Karpas-422 (cell line): ENCODE results near the gene C10orf67. TPM values are rescaled to one million over a fixed set of nuclear protein-coding genes. Genes with fewer than 3 reads are reported as not detected.
"Not testable (repeated sequence)": the region's sequence is repeated elsewhere in the genome, so short reads cannot be mapped to it uniquely, and the experiment has no call there.

Source experiments
- DNase-seq: peaks from one replicate; pipeline ENCODE4 v3.0.0-alpha.2; 2015
- H2AFZ ChIP-seq: fragments of 200-600 bp; sonication (generic); 2 replicates; pipeline ENCODE4 v1.6.1; 2014; ENCODE audit warnings: antibody characterized with exemption, low read length, mixed read lengths
- H3K27ac ChIP-seq: fragments of 200-600 bp; sonication (generic); 2 replicates; pipeline ENCODE4 v1.5.1; 2014; ENCODE audit warnings: mild to moderate bottlenecking, low read length, moderate library complexity
- H3K27me3 ChIP-seq: fragments of 200-600 bp; sonication (generic); 2 replicates; pipeline ENCODE4 v1.6.1; 2014; ENCODE audit warnings: low read length, mixed read lengths
- H3K36me3 ChIP-seq: fragments of 200-600 bp; sonication (generic); 2 replicates; pipeline ENCODE4 v1.6.1; 2014; ENCODE audit warnings: low read length, mixed read lengths; ENCODE audit not compliant: insufficient read depth
- H3K4me1 ChIP-seq: fragments of 200-600 bp; sonication (generic); 2 replicates; pipeline ENCODE4 v1.6.1; 2014; ENCODE audit warnings: mild to moderate bottlenecking, low read length, mixed read lengths
- H3K4me2 ChIP-seq: fragments of 200-600 bp; sonication (generic); 2 replicates; pipeline ENCODE4 v1.6.1; 2014; ENCODE audit warnings: low read length, low read depth, mild to moderate bottlenecking; ENCODE audit not compliant: poor library complexity, severe bottlenecking
- H3K4me3 ChIP-seq: fragments of 200-600 bp; sonication (generic); 2 replicates; pipeline ENCODE4 v1.5.1; 2014; ENCODE audit warnings: mild to moderate bottlenecking, antibody characterized with exemption, low read length, mixed read lengths
- H3K79me2 ChIP-seq: fragments of 200-600 bp; sonication (generic); 2 replicates; pipeline ENCODE4 v1.6.1; 2014; ENCODE audit warnings: mild to moderate bottlenecking, low read length, mixed read lengths
- H3K9ac ChIP-seq: fragments of 200-600 bp; sonication (generic); 2 replicates; pipeline ENCODE4 v1.6.0; 2014; ENCODE audit warnings: low read length
- H3K9me2 ChIP-seq: fragments of 200-600 bp; sonication (generic), shearing (Covaris generic); replicated peaks from 2 replicates; pipeline ENCODE4 v1.6.0; 2014; ENCODE audit warnings: mild to moderate bottlenecking, low read length, moderate library complexity; ENCODE audit not compliant: insufficient read depth
- H3K9me3 ChIP-seq: fragments of 300-700, 200-600 bp; sonication (generic); 2 replicates; pipeline ENCODE4 v1.6.1; 2014; ENCODE audit warnings: low read length, mixed read lengths
- H4K20me1 ChIP-seq: fragments of 200-600 bp; sonication (generic); 2 replicates; pipeline ENCODE4 v1.6.1; 2014; ENCODE audit warnings: mild to moderate bottlenecking, antibody characterized with exemption, low read length, low read depth; ENCODE audit not compliant: insufficient read depth
- total RNA-seq: library from RNA; depleted of rRNA; stranded (reverse); fragments of >200 nt; shearing (Covaris generic); gene quantifications from 2 replicates; pipeline ENCODE4 v1.2.3, GENCODE V29; 2014; ENCODE audit warnings: low replicate concordance

C10orf67 gene
- total RNA-seq, 1 experiment from 2014 or later: not detected

DNA sequence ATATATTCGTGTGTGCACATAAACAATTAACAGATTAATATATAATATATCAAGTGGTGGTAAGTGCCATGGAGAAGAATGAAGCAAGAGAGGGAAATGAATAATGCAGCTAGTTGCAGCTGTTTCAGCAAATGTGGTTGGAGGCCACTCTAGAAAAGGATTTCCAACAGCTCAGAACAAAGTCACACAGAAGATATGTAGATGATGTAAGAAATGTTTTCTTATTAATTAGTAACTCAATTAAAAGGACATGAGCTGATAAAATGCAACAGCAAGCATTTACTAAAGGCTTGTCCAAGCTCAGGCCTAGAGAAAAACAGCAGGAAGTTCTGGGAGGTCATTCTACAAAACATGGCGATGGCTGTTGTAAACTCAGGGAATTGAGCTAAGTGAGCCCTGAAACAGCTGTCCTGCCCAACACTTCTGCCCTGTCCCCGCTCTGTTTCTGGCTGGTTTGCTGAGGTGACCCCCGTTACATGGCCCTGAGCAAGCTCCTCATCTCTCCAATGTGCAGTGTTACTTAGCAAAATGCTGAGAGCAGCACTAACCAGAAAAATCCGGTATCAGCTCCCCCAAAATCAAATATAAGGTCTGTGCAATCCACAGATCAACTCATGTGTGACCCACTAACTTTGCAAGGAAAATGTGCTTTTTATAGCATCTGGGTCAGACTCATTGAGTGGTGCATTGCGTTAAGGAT lies 23.4 kb upstream of the C10orf67 start:
- Histone ChIP-seq H3K4me3 (no peak overlapping the region), H3K79me2 (no peaks in the 10 kb centered on the region), H3K9ac (no peak overlapping the region), H3K9me3 (no peaks in the 10 kb centered on the region), H3K27ac (no peak overlapping the region), H3K9me2 (no peaks in the 10 kb centered on the region), H3K4me1 (peaks cover 8% of the 10 kb centered on the region), H2AFZ (no peak overlapping the region), H3K4me2 (no peak overlapping the region), H3K36me3 (no peaks in the 10 kb centered on the region), H3K27me3 (no peaks in the 10 kb centered on the region), H4K20me1 (no peaks in the 10 kb centered on the region)
- DNase-seq: no peak

DNA sequence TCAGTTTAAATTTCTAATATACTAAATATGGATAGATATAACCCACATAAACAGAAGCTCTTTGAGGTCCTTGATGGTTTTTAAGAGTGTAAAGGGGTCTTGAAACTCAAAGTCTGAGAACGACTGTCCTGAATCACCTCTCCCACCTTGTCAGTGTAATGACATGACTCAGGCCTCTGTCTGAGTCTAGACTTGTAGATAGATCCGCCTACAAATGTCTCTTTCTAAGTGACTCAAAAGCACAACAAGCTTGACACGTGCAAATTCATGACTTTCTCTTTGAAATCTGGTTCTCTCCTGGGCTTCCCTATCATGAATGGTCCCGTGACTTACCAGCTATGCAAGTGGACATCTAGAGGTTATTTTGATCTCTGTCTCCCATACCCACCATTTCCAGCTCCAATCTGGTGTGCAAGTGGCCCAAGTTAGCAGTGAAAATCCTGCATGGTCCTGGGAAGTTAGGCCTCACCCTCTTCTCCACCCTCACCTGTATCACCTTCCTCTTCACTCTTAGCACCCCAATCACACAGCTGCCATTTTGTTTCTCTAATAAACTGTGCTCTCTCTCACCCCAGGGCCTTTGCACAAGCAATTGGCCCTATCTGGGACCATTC lies 20.9 kb upstream of the C10orf67 start:
- not testable (repeated sequence) for H3K4me1 ChIP-seq, H3K79me2 ChIP-seq, H3K9me2 ChIP-seq, H3K9ac ChIP-seq, H3K27ac ChIP-seq, H3K9me3 ChIP-seq, H2AFZ ChIP-seq, H3K4me3 ChIP-seq, H4K20me1 ChIP-seq, H3K36me3 ChIP-seq, H3K4me2 ChIP-seq, DNase-seq, H3K27me3 ChIP-seq

DNA sequence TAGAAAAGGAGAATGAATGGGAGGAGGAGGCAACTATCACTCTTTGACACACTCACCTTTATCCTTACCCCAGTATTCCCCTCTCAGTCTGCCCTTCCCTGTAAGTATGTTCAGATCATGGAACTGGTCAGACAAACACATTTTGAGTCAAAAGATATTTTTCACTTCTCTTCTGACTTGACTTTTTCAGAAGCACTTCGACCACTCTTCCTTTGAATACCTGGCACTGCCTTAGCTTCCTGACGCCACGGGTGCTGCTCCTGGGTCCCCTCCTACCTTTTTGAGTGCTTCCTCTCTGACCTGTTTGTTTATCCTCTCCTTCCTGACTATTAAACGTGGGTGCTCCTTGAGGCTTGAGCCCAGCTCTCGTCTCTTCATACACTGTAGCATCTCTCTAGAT lies 19.8 kb upstream of the C10orf67 start:
- Histone ChIP-seq H3K9ac (no peak overlapping the region), H3K27me3 (no peaks in the 10 kb centered on the region), H3K9me3 (no peaks in the 10 kb centered on the region), H3K79me2 (no peaks in the 10 kb centered on the region), H3K4me3 (no peak overlapping the region), H3K36me3 (no peaks in the 10 kb centered on the region), H3K4me1 (peaks cover 8% of the 10 kb centered on the region), H3K4me2 (no peak overlapping the region), H4K20me1 (no peaks in the 10 kb centered on the region), H2AFZ (no peak overlapping the region), H3K9me2 (no peaks in the 10 kb centered on the region), H3K27ac (no peak overlapping the region)
- no peak for DNase-seq

DNA sequence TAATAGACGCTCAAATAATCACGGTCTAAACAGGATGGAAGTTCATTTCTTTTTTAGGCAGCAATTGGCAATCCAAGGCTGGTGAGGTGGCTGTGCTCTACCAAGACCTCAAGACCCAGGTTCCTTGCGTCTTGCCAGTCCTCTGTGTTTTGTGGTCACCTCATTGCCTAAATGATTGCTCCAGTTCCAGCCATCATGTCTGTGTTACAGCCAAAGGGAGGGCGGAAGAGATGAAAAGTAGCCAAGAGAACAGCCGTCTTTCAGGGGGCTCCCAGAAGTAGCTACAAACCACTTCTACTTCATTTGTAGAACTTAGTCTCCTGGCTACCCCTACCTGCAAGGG lies 19.2 kb upstream of the C10orf67 start:
- Histone ChIP-seq H3K27me3 (no peaks in the 10 kb centered on the region), H3K9ac (no peak overlapping the region), H3K4me1 (peaks cover 7% of the 10 kb centered on the region), H4K20me1 (no peaks in the 10 kb centered on the region), H3K36me3 (no peaks in the 10 kb centered on the region), H3K4me3 (no peak overlapping the region), H2AFZ (no peak overlapping the region), H3K9me2 (no peaks in the 10 kb centered on the region), H3K9me3 (no peaks in the 10 kb centered on the region), H3K4me2 (no peak overlapping the region), H3K79me2 (no peaks in the 10 kb centered on the region), H3K27ac (no peak overlapping the region)
- DNase-seq: no peak

DNA sequence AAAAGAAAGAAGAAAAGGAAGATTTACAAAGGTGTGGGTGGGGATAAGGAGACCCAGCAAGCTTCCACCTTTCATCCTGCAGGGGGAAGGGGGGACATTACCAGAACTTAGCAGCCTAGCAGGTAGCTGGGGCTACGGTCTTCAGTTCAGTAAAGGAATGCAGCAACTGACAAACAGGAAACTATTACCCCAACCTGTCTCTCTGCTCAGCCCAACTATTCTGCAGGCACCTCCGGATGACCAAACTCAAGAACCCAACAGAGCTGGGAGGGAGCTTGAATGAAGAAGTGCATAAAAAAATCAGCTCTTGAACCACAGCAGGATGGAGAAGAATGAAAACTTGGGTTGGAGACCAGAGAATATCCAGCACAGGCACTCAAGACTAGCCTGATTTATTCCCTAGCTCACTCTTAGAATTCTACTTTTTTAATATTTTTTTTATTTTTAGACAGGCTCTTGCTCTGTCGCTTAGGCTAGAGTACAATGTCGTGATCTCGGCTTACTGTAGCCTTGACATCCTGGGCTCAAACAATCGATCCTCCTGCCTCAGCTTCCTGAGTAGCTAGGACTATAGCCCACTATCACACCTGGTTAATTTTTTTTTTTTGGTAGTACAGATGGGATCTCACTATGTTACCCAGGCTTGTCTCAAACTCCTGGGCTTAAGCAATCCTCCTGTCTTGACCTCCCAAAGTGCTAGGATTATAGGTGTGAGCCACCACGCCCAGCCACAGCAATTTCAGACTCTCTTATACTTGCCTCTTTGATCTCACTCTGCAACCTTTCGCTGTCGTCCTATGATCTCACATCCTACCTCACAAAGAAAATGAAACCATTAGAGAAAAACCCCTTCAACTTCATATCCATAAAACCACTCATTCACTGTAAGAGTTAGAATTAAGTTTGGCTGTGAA lies 18.5 kb upstream of the C10orf67 start:
- Histone ChIP-seq H4K20me1 (no peaks in the 10 kb centered on the region), H3K9ac (no peak overlapping the region), H3K27ac (no peak overlapping the region), H3K27me3 (no peaks in the 10 kb centered on the region), H3K9me3 (no peaks in the 10 kb centered on the region), H2AFZ (no peak overlapping the region), H3K9me2 (no peaks in the 10 kb centered on the region), H3K4me1 (peaks cover under 1% of the 10 kb centered on the region), H3K79me2 (no peaks in the 10 kb centered on the region), H3K4me2 (no peak overlapping the region), H3K4me3 (no peak overlapping the region), H3K36me3 (no peaks in the 10 kb centered on the region)
- DNase-seq: no peak

DNA sequence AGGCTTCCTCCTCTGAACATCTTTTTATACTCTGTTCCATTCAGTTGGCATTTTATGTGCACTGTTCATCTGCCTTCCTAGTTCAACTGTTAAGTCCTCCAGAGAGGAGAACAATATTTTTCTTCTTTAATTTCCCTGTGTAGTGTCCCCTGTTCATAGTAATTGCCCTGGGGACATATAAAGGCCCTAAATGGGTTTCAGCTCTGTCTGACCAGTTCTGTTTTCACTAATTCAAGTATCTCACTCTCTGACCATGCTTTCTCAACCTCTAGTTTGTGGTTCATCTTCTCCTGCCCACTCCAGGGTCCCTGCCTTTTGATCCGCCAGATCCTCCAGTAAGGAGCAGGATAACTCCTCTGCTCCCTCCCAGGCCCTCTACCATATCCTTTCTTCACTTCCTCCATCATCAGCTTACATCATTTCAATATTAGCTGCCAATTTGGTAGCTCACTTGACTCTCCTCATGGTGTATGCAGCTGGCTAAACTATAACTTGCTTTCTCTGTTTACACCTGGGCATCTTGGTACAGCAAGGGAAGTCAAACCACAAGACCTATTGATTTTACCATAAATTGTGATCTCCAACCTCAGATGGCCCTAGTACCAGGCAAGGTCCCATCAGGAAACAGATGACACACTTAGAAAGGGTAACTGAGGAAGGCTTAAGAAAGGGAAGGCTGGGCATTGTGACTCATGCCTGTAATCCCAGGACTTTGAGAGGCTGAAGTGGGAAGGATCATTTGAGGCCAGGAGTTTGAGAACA lies 17.7 kb upstream of the C10orf67 start:
- Histone ChIP-seq H3K27me3 (no peaks in the 10 kb centered on the region), H3K4me2 (no peak overlapping the region), H3K27ac (no peak overlapping the region), H4K20me1 (no peaks in the 10 kb centered on the region), H3K9me3 (no peaks in the 10 kb centered on the region), H2AFZ (no peak overlapping the region), H3K36me3 (no peaks in the 10 kb centered on the region), H3K9me2 (no peaks in the 10 kb centered on the region), H3K79me2 (no peaks in the 10 kb centered on the region), H3K4me3 (no peak overlapping the region), H3K4me1 (no peaks in the 10 kb centered on the region), H3K9ac (no peak overlapping the region)
- DNase-seq: no peak

DNA sequence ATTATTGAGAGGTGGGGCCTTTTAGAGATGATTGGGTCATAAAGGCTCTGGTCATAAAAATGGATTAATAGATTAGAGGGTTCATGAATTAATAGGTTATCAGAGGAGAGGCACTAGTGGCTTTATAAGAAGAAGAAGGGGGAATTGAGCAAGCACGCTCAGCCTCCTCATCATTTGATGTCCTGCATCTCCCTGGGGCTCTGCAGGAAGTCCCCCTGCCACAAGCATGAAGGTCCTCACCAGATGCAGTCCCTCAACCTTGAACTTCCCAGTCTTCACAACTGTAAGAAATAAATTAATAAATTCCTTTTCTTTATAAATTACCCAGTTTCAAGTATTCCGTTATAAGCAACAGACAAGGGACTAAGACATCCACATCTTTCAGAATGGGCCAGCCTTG lies 17.1 kb upstream of the C10orf67 start:
- no peak for DNase-seq

More for the DNA sequence above, 17.1 kb upstream of the C10orf67 start:
- no peaks in the 10 kb centered on the region for H3K9me3 ChIP-seq
- H3K4me2 ChIP-seq: no peak overlapping the region
- no peak overlapping the region for H3K27ac ChIP-seq
- no peaks in the 10 kb centered on the region for H3K79me2 ChIP-seq
- no peak overlapping the region for H3K4me3 ChIP-seq
- no peak overlapping the region for H3K9ac ChIP-seq
- H3K4me1 ChIP-seq: no peaks in the 10 kb centered on the region
- no peaks in the 10 kb centered on the region for H3K27me3 ChIP-seq
- H3K36me3 ChIP-seq: no peaks in the 10 kb centered on the region
- H2AFZ ChIP-seq: no peak overlapping the region
- H4K20me1 ChIP-seq: no peaks in the 10 kb centered on the region
- H3K9me2 ChIP-seq: no peaks in the 10 kb centered on the region
